GM21423 (cell line): ENCODE data around the gene ITGA6.

Source experiments
- ATAC-seq: cut with Tn5 transposase; IDR thresholded peaks from one replicate; pipeline ENCODE4 v1.9.1; 2021; ENCODE audit warnings: mild to moderate bottlenecking, moderate library complexity; ENCODE audit not compliant: unreplicated experiment

The ITGA6 gene

DNA sequence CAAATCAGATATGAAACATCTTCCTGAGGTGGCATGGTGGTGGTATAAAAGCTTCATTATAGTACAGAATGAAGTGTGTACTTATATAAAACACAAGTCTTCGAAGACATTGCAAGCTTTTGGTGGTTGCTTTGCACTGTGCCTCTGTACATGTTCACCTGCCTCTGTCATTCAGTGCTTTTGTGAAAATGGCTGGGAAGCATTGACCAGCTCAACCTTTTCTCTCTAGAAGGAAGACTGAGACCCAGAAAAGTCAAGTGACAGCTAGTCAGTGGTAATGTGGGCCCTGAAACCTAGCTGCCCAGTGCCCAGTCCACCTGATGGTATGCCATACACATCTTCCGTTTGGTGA is 12.1 kb downstream of the ITGA6 start:
- no peak for ATAC-seq

DNA sequence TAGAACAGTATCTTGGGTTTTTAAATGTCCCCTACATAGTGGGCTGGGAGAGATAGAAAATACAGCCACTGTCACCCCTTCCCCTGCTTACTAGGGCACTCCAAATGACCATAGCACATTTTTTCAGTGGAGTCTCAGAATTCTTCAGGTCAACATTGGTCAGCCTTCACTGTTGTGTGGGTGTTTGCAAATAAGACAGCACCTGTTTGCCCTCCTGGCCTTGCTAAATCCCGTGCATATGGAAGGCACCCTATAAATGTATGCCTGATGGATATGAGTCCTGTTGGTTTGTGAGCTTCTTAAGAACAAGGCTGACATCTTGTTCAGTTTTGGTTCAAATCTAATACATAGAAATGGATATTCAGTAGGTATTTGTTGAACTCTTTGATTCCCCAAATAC is 12.5 kb downstream of the ITGA6 start:
- no peak for ATAC-seq

DNA sequence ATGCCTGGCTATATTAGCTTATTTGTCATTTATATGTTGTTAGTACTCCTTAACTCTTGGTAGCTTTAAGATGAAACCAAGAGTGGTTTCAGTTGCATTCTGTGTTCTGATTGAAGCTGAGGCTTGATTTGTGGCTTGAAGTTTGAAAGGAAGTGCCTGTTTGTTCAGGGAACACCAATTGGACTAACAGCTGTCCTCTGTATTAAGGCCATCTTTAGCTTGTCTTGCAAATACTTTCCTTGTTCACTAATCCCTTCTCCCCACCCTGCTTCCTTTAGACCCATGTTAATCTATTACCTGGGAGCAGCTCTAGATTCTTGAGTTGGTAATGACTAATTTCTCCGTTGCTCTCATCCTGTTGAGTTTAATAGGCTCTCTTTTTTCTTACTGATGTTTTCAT is 13.4 kb downstream of the ITGA6 start:
- ATAC-seq, result no peak

DNA sequence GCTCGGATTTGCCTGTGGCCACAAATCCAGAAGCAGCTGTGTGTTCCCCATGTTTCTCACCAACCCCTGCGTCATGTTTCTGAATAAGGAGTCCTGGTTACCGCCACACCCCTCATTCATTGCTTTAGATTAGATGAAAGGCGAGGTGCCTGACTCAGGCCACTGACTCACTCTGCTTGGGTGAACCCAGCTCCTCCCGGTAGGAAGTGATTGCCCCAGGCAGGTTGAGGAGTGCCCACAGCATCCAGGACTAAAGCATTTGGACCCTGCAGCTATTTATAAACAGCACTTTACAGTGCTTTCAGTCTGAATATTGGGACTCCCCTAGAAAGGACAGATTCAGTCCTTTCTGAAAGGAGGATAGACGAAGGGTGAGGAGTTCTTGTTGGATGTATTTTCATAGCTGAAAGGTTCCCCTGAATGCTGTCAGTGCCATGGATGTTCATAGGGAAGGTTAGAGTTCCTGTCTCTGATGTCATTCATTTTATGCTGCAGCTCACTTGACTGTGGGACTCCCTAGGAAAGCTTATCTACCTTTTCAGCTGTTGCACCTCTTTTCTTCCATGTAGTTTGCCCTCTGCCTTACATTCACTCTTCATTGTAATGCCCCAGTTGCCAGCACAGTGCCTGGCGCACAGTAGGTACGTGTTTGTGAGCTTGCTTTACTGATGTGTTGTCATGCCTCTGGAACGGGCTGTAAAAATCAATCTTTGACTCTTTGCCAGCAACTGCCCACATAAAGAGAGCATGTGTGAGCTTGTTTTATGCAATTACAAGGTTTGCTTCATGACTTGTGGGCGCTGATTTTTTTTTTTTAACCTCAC is 14.9 kb downstream of the ITGA6 start:
- no peak for ATAC-seq

DNA sequence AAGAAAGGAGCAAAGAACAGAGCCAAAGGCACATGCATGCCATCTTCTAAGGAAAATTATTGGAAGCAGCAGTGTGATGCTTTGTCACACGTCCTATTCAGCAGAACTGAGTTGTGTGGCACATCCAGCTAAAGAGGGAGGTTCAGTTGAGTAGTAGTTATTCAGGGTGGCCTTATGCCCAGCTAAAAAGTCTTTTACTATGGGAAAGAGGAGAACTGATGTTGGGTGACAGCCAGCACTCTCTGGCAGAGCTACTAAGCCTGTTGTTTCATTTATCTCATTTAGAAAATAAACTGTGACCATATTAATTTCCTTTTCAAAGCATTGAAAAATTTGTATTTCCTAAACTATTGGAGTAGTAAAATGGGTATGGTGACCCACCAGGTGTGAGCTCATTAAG is 18.5 kb downstream of the ITGA6 start:
- no peak for ATAC-seq

DNA sequence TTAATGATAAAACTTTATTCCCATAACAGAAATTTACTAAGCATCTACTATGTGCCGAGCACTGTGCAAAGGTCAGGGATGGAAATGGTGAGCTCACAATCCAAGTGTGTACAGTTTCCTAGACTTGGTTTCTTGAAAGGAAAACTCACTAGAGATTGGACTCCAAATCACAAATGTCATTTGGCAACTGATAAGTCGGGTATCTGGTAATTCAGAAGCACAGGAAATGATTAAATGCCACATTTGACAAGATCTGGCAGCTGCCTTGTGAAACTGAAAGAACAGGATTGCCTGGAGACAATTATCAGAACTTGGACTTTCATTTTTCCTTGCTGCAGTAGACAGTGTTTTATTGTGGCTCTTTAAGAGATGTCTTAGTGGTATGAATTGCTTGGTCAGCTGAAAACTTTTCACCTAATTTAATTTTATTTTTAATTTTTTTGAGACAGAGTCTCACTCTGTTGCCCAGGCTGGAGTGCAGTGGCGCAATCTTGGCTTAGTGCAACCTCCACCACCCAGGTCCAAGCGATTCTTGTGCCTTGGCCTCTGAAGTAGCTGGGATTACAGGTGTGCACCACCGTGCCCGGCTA is 19.2 kb downstream of the ITGA6 start:
- no peak for ATAC-seq

DNA sequence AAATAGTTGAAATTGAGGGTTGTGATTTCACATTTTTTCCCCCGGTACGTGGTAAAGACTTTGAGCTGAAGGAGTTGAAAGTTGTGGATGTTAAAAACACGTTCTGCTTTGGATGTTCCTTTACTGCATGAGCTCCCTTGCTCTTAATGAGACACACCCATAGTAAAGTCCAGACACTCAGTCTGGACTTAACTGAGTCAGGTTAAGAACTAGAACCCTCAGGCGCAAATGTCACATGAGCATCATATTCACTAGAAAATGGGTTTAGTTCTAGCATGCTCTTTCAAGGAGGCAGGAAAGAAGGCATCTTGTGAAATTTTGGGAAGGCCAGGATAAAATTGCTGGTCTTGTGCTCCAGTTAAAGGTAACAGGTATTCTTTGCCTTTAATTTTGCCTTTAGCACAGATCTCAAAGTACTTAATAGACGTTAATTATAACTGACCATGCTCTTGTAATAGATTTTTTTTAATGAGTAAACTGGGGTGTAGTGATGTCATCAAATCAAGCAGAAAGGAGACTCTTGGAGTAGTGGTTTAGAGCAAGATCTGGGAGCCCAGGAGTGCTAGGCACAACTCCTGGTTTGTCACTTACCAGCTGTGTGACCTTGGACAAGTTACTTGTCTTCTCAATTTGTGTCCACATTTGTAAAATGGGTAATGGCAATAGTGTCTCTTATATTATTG is 20.6 kb downstream of the ITGA6 start:
- no peak for ATAC-seq

DNA sequence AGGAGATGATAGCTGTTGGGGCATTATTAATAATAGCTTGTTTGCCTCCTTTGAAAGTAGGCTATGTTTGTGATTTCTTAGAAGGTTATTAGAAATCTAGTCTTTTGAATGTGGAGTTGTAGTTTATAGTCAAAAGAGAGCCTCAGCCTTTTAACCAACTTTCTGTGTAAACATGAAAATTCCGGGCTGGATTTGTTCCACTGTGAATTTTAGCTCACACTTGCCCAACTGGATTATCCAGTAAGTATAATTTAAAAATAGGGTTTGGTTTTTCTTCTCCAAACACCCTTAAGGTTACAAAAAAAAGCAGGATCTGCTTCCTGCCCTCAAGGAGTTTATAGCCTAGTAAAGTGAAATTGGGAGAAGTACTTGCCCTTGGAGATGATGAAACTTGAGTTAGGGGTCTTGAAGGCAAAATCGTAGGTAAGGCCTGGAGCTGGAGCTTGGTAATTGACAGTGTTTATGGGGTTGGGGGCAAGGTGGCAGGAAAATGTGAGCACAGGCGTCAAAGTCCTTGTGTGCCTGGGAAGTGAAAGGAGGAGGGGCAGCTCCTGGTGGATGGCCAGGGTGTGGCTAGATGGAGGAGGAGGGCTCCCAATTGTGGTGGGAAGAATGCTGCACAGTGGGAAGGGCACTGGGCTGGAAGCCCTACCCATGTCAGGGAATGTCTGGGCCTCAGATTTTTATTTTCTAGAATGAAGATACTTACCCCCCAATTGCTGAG is 21.3 kb downstream of the ITGA6 start:
- ATAC-seq, result no peak

DNA sequence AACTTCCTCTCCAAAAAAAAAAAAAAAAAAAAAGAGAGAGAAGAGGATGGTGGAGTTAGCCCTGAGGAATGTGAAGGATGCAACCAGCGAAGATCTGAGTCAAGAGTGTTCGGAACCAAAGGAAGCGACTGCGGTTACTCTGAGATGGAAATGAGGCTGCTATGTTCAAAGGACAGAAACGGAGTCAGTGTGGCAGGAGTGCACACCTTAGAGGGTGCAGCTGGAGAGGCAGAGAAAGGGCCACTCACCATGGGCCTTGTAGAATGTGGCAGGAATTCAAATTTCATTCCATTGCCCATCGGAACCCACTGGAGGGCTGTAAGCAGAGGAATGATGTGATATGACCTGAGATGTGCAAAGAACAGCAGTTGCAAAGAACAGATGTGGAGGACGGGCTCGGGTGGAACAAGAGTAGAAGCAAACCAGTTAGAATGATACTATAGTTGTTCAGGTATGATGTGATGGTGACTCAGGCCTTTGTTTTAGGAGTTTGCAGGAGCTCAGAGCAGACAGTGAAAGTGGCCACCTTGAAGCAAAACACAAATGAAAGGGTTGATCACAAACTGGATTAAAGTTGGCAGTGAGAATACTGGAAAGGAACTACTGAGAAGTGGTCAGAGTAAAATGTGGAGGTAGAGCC is 22.6 kb downstream of the ITGA6 start:
- no peak for ATAC-seq

DNA sequence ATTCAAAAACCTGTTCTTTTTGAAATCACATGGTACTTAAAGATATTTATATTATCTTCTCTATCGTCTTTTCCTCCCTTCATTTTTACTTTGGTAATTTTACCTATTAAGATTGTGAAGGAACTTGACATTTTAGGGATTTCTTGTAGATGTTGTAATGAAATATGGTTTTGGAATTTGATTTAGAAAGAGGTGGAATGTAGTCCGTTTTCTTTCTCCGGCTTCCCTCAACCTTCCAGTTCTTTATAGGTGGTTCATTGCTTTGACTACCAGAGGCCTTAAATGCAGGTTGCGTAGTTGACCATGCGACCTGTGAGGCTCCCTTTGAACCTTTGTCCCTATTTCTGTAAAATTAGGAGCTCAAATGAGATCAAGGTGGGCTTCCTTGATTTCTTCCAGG is 24.5 kb downstream of the ITGA6 start:
- no peak for ATAC-seq

DNA sequence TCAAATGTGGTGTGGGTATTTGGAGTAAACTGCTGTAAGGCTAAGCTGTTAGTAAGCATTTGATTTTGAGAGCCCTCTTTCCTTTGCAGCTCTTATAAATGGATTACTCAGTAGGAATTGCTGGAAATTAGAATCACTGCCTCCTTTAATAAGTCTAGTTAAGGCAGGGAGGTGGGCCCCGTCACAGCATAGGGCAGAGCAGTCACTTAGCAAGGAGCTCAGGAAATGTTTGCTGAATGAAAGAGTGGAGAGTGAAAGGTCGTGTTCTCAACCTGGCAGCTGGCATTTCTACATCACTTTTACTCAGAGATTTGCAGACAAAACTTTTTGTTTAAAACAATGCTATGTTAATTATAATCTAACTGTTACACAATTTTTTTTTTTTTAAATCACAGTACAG is 25.5 kb downstream of the ITGA6 start:
- ATAC-seq, result no peak

DNA sequence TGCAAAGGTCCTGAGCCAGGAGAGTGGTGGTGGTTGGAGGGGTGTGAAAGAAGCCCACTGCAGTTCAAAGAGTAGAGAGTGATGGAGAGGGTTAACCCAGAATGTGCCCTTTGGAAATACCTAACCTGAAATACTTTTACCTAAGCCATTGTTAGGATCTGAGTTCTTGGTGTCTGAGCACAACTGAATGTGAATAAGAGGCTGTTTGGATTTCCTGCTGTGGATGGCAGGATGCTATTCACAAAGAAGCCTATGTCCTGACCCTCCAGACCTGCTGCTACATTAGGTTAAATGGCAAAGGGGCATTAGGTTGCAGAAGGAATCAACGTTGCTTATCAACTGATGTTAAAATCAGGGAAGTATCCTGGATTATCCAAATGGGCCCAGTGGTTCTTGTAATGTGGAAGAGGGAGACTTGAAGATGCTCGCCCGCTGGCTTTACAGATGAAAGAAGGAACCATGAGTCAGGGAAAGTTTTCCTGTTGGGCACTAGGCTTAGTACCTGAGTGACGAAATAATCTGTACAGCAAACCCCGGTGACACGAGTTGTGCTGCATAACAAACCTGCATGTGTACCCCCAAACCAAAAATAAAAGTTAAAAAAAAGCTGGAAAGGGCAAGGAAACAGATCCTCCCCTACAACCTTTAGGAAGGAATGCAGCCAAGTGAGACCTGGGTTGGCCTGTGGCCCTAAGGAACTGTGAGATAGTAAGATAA is 27.2 kb downstream of the ITGA6 start:
- no peak for ATAC-seq

DNA sequence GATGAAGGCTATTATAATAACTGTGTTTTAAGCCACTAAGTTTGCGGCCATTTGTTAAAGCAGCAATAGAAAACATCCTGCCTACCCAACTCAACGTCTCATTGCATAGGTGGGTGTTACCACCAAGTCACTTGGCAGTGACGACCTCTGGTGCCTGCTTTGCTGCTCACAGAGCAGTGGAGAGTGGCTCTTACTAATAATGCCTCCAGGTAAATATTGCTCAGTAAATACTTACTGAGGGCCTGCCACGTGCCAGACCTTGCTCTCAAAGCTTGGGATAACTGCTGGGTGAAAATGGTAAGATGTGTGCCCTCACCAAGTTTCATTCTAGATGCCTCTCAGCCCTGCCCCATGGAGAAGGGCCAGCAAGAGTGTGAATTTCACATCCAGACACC is 27.7 kb downstream of the ITGA6 start:
- no peak for ATAC-seq

DNA sequence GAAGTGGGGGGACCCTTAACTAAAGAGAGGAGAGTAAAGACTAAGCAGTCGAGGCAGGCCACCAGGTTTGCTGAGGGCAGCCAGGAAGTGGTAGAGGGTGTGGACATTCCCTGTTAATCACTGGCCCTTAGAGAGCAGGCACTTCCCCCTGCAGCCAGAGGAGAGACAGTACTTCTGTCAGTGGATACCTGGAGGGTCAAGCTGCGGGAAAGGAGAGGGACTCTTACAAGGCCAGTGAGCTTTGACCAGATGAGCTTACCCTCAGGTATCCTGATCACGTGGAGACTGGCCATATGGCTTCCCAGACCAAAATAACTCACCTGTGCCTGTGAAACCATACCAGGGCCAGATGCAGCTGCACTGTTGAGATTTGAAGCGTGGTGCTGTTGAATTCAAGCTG is 28.6 kb downstream of the ITGA6 start:
- ATAC-seq, result no peak

DNA sequence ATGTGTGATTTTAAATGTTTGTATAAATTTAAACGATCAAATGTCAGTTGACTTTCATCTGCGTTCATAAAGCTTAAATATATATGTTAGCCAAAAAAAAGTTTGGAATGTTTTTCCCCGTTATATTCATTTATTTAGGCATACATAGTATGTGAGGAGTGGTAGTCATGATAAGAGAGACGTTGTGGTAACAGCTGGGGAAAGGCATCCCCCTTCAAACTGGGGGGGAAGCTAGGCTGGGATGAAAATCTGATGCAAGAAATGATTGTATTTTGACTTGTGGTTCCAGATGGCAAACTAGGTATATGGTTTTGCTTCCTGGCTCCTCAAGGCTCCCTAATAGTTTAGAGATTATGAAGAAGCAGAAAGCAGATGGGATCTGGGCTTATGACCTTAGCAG is 30.1 kb downstream of the ITGA6 start:
- ATAC-seq, result no peak

DNA sequence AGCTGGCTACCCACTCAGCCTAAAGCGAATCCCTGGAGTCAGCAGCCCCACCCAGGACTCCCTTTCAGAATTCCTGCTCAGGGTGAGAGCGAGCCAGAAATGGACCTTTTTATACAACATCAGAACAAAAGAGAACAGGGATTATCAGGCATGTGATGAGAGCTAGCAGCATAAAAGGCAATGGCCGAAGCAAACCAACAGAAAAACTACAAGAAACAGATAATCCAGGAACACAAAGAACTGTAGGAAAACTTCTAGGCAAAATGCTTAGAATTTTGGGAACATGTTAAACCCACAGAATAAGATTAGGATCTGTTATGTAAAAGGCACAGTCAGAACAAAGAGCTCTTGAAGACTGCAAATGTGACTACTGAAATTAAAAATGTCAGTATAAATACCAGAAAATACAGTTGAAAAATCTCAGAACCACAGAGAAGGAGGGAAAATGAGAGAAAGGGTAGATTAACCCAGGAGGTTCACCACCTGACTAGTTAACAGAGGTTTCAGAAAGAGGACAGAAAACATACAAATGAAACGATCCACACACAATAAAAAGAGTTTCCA is 31.3 kb downstream of the ITGA6 start:
- ATAC-seq, result no peak

DNA sequence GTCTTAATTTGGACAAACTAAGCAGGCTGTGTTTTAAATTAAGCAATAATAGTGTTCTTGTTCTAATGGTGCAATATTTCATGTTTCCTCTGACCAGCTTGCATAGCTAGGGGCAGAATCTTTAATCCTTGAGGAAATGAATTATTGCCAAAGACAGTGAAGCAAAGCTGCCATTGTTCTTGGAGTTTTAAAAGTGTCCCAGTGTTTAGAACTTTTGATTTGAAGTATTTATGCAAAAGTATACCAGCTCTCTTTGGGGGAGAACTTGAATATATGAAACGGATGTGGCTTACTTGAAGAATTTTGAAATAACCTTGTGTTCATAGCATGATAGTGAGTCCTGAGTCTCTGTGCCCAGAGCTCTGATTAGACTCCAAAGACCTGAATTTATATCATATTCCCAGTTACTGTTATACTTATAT is 33.4 kb downstream of the ITGA6 start:
- ATAC-seq, result no peak

DNA sequence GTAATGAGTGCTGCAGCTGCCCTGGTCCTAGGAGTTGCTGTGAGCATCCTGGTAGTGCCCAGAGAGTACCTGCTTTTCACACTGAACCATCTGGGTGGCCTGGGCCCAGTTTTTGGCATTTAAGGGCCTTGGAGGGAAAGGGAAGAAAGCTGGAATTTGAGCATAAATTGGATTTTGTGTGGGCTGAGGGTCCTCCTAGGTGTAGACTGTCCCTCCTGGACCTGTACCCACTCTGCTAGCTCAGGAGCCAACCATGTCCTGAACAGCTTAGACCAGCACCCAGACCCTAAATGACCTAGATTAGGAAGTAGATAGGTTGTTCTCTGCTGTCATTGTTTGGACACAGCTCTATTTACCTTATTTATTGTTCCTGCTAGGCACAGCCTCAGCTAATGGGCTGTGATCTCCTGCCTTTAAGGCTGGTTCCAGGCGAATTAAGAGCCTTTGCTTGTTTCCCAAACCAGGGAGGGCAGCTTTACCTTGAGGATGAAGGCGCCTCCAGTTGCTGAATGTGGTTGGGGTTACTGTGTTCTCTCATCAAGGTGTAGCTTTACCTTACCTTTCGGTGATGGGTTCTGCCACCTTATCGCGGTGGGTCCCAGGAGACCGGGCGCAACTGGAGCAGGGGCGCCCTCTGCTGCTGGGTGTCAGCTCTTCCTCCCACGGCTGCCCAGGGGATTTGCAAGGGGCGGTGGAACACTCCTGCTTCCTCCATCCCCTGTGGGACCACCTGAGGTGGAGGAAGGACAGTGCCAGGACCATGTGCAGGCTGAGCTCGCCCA is 34.4 kb downstream of the ITGA6 start:
- ATAC-seq, result no peak

DNA sequence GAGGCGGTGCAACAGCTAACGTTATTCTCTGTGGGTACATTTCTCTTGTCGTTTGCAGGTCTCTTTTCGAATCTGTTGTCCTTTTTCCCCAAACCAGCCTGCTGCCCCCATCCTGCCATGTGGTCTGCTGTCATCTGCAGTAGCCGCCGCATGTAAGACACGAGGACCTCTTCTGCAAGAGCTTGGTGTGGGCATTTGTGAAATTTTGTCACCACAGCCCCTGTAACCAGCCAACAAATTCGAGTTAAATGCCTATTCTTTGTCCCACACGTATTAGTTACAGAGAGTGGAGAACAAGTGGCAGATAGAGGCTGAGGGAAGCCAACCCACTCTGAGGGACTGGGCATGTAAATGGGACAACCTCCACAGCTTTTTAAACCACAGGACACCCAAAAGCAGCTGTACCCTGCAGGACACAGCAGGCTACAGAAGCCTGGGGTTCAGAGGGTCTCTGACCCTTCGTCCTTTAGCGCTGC is 35.0 kb downstream of the ITGA6 start:
- no peak for ATAC-seq
